Measurements from ENCODE around the gene PMAIP1. TPM values are rescaled to one million over a fixed set of nuclear protein-coding genes. Genes with fewer than 3 reads are reported as not detected.
A peak's percentile ranks its signal among the peaks of the same experiment; 100 is the strongest.
"Not testable (repeated sequence)": the region's sequence is repeated elsewhere in the genome, so short reads cannot be mapped to it uniquely, and the experiment has no call there.

Gene PMAIP1
- total RNA-seq, 6 experiments from 2014 or later: 4.6 to 10.1 (median 5.9) TPM

GRCh38 chr18:59877361-59877760 is 22.4 kb upstream of the PMAIP1 start:
- H3K4me3 Mint-ChIP-seq: no peak overlapping the region
- TF ChIP-seq CTCF (IDR thresholded peaks at IDR 0.05): no peak
- H3K27ac Mint-ChIP-seq: no peak overlapping the region
- no peaks in the 10 kb centered on the region for H3K36me3 Mint-ChIP-seq (ENCODE audit: low read depth)
- no peaks in the 10 kb centered on the region for H3K9me3 Mint-ChIP-seq
- H3K27me3 Mint-ChIP-seq (ENCODE audit: insufficient read depth): no peaks in the 10 kb centered on the region
- H3K4me1 Mint-ChIP-seq (ENCODE audit: low read depth): peaks cover 54% of the 10 kb centered on the region
- DNase-seq: no peak

- no peak overlapping the region for H3K4me3 Mint-ChIP-seq
- no peaks in the 10 kb centered on the region for H3K36me3 Mint-ChIP-seq (ENCODE audit: low read depth)
- no peaks in the 10 kb centered on the region for H3K27me3 Mint-ChIP-seq (ENCODE audit: insufficient read depth)
- no peaks in the 10 kb centered on the region for H3K9me3 Mint-ChIP-seq
- no peak for DNase-seq
- no peak overlapping the region for H3K27ac Mint-ChIP-seq
- TF ChIP-seq CTCF (IDR thresholded peaks at IDR 0.05): no peak
- H3K4me1 Mint-ChIP-seq (ENCODE audit: low read depth): peaks cover 57% of the 10 kb centered on the region
Measured at GRCh38 chr18:59878644-59879043, 21.2 kb upstream of the PMAIP1 start.

- DNase-seq: peak; percentile 57
- Mint-ChIP-seq H3K36me3 (ENCODE audit: low read depth) (no peaks in the 10 kb centered on the region; the same call in 1 of the 2 replicates), H3K4me1 (ENCODE audit: low read depth) (peaks cover 69% of the 10 kb centered on the region), H3K27me3 (ENCODE audit: insufficient read depth) (no peaks in the 10 kb centered on the region), H3K4me3 (peak overlapping the region; percentile 71), H3K9me3 (no peaks in the 10 kb centered on the region), H3K27ac (peak overlapping the region; percentile 96)
- TF ChIP-seq CTCF (IDR thresholded peaks at IDR 0.05): no peak
Measured at GRCh38 chr18:59881728-59882656, 17.8 kb upstream of the PMAIP1 start.

- no peak for DNase-seq
- peaks cover 55% of the 10 kb centered on the region for H3K4me1 Mint-ChIP-seq (ENCODE audit: low read depth)
- no peaks in the 10 kb centered on the region for H3K9me3 Mint-ChIP-seq
- no peaks in the 10 kb centered on the region; the same call in 1 of the 2 replicates for H3K36me3 Mint-ChIP-seq (ENCODE audit: low read depth)
- H3K27me3 Mint-ChIP-seq (ENCODE audit: insufficient read depth): no peaks in the 10 kb centered on the region
- no peak for TF ChIP-seq CTCF (IDR thresholded peaks at IDR 0.05)
- H3K4me3 Mint-ChIP-seq: no peak overlapping the region
- H3K27ac Mint-ChIP-seq: no peak overlapping the region
Measured at GRCh38 chr18:59884351-59884750, 15.4 kb upstream of the PMAIP1 start.

GRCh38 chr18:59885579-59886163 is 14.1 kb upstream of the PMAIP1 start:
- peak; percentile 87 for DNase-seq
- TF ChIP-seq CTCF (IDR thresholded peaks at IDR 0.05): no peak
- Mint-ChIP-seq H3K4me1 (ENCODE audit: low read depth) (peaks cover 55% of the 10 kb centered on the region), H3K36me3 (ENCODE audit: low read depth) (no peaks in the 10 kb centered on the region; the same call in 1 of the 2 replicates), H3K27me3 (ENCODE audit: insufficient read depth) (no peaks in the 10 kb centered on the region), H3K9me3 (no peaks in the 10 kb centered on the region), H3K27ac (peak overlapping the region; percentile 95), H3K4me3 (peak overlapping the region; percentile 82)

GRCh38 chr18:59886399-59886798 is 13.4 kb upstream of the PMAIP1 start:
- H3K36me3 Mint-ChIP-seq (ENCODE audit: low read depth); H3K9me3 Mint-ChIP-seq; H3K27me3 Mint-ChIP-seq (ENCODE audit: insufficient read depth); DNase-seq: not testable (repeated sequence)
- Mint-ChIP-seq H3K27ac (peak overlapping the region; percentile 95), H3K4me3 (peak overlapping the region; percentile 82), H3K4me1 (ENCODE audit: low read depth) (peaks cover 54% of the 10 kb centered on the region)
